GM19238 (cell line): ENCODE data around the gene FANCF.
"Not testable (repeated sequence)": the region's sequence is repeated elsewhere in the genome, so short reads cannot be mapped to it uniquely, and the experiment has no call there.

Source experiments
- DNase-seq: peaks from one replicate; pipeline ENCODE4 v3.0.0; 2011; ENCODE audit warnings: low spot score; ENCODE audit not compliant: insufficient read length

FANCF gene, protein sequence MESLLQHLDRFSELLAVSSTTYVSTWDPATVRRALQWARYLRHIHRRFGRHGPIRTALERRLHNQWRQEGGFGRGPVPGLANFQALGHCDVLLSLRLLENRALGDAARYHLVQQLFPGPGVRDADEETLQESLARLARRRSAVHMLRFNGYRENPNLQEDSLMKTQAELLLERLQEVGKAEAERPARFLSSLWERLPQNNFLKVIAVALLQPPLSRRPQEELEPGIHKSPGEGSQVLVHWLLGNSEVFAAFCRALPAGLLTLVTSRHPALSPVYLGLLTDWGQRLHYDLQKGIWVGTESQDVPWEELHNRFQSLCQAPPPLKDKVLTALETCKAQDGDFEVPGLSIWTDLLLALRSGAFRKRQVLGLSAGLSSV

DNA sequence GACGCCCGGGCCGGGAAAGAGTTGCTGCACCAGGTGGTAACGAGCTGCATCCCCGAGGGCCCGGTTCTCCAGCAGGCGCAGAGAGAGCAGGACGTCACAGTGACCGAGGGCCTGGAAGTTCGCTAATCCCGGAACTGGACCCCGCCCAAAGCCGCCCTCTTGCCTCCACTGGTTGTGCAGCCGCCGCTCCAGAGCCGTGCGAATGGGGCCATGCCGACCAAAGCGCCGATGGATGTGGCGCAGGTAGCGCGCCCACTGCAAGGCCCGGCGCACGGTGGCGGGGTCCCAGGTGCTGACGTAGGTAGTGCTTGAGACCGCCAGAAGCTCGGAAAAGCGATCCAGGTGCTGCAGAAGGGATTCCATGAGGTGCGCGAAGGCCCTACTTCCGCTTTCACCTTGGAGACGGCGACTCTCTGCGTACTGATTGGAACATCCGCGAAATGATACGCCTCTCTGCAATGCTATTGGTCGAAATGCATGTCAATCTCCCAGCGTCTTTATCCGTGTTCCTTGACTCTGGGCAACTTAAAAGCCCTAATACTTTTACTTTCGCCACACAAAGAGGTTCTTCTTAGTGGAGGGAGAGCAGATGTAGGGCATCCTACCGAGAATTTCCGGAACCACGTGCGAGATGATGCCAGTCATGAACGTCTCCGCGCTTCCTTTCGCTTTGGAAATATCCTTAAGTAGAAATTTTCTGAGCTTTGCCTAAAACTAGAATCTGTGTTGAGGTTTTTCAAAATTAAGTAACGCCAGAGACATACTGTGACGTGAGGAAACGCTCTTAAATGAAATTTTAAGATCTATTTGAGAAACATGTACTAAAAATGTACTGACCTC lies at the start of gene FANCF:
Gene FANCF, minus strand, starts transcription at position 376 of the 840 bp plus-strand sequence. Its CDS starts 13 bp downstream, at position 363.
- peak; percentile 53 for DNase-seq

DNA sequence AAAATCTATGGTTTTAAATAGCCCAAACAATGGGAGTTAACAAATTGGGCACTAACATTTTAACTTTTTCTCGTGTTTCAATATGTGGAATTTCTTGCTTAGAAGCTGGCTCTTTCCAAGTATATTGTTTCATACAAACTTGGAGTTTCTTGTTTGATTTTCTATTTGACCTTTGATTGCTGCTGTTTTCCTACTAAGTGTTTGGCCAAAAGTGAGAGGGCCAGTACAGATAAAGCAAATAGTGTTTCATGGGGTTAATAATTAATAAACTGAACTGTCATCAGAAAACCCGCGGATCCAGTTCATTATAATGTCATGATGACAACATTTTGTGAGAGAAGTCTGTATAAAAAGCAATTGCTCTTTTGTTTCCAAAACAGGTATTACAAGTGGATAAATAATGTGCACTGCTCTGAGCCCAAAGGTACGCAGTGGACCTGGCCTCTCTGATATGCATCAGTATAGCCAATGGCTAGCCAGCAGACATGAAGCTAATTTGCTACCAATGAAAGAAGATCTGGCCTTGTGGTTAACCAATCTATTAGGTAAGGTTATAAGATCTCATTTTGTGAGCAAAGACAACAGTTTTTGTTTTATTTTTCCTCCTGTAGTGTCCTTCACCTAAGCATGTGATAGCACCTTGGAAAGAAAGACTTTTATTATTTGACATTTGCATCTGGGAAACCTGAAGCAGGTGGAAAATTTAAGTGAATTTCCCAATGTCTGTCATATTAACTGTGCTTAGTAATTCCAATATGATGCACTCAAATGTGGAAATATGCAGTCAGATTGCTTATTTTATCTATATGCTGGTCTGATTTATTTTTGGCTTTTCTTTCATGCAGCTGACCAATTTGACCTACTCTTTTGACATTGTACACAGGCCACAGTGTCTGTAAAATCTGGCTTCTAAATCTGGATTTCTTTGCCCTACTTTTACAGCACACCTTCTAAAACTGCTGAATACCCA lies 49.1 kb upstream of the FANCF start:
- DNase-seq: no peak

DNA sequence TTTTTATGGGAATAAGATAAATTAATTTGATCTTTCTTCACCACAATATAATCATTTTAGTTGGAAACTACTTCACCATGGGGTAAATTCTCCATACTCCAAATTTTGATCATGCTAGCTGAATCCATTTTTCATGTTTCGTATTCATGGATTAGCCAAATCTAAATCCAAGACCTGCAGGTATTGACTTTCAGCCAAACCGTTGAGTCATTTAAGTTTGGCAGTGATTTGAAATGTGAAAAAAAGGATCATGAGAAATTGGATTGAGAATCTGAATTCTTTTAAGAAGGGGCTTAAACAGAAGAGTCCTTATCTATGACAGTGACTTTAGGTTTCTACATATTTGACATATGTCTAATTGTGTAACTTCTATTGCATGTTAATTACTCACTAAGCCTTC lies 46.1 kb upstream of the FANCF start:
- DNase-seq: no peak

DNA sequence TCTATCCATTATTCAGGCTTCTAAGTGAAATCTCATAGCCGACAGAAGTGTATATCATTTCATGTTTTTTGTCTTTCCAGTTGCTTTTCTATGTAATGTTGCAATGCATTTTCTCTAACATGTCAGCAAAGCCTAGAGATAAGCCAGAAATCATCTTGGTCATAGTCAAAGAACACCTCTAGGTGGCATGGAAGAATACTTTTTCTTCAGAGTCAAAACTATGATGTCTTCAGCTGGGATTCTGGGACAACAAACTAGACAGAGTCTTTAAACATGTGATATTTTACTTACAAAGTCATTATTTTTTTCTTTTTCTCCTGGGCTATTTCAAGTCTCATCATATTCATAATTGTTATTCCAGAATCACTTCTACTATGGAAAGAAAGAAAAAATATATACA lies 45.2 kb upstream of the FANCF start:
- no peak for DNase-seq

DNA sequence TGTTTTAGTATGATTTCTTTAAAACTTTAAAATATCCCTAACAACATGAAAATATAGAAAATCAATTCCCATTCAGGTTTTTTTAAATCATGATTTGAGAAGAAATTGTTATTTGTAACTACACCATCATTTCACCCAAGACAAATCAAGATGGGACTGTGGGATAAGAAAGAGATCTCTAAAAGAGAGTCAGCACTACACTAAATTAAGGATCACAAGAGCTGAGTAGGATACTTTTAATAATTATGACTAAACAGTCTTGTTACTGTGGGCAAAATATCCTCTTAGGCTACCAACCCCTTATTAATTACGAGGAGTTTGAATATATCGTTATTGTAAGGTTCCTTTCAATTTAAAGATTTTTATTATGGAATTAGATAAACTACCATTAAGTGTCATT lies 43.7 kb upstream of the FANCF start:
- DNase-seq: no peak

DNA sequence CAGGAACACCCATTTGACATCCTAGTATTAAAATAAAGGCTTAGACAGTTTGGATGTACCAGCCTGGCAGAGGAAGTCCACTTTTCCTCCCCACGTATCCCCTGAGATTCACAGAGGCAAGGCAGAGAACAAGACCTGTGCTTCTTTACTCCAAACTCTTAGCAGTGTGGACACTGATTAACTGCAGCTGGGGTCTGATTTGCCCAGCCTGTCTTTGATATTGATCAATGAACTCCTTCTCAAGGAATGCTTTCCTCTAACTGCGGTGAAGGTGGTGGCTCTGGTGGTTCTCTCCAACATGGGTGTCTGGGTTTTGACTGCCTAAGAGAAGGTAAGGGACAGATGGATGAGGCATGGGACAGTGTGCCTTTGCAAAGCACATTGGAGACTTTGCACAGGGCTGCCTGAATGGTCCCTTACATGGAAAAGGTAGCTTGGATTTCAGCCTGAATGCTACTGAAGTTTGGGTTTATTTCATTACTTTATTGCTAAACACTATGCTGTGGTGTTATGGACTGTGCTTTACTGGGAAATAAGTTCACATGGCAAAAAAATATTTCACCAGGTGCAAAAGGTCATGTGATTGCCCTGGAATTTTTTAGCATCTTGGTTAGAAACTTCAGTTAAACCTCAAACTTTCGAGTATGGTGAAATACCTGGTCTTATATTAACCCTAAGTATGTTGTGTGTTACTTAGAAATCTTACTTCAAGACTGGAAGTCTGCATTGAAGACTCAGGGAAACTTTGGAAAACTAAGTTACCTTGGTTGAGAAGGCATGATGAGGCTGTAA lies 42.6 kb upstream of the FANCF start:
- no peak for DNase-seq

DNA sequence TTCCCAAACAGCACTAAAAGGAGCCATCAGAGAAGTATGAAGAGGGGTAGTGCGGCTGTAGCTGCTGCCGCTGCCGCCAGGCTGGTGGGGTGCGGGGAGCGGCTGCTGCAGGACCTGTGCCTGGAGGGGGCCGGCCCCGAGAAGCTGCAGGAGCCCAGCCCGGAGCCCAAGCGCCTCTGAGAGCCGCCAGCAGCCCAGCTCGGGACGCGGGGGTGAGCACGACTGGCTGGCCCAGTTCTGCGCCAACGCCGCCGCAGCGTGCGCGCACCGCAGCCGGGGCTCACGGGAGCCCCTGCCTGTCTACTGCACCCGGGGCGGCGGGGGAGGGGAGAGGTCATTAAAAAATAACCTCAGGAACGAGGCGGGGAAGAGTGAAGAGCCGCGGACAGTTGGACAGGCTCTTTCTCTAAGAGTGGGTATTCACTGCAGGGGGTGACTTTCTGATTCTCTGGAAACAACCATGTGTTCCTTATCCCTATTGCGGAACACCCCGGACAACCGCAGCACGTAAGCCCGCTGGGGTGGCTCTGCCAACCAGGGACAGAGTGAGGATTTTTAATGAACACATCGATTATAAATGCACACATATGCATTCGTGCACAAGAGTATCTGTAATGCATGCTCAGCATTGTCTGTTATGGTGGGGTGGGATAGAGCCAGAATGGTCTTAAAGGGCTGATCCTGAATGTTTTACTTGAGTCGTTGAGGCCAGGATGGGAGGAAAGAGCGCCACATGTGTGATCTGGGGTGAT lies 41.2 kb upstream of the FANCF start:
- peak; percentile 22 for DNase-seq

DNA sequence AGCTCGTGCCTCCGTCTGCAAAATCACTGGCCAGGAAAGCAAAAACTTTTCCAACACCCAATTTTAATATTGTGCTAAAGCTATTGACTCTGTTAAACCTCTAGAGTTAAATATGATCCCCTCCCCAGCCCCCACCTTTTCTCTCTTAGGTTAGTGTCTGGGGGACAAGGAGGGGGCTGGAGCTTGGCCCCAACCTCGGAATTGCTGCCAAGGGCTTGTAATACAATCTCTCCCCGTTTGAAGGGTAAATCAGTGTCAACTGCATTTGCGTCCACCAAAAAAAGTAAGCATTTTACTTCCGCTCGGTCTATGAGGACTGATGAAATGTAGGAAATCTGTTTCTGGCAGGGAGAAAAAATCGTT lies 40.7 kb upstream of the FANCF start, which contains the start of gene GAS2:
Gene GAS2, plus strand, starts transcription at position 287 of the 363 bp plus-strand sequence. CDS start 8,259 bp downstream, outside the sequence.
- no peak for DNase-seq

DNA sequence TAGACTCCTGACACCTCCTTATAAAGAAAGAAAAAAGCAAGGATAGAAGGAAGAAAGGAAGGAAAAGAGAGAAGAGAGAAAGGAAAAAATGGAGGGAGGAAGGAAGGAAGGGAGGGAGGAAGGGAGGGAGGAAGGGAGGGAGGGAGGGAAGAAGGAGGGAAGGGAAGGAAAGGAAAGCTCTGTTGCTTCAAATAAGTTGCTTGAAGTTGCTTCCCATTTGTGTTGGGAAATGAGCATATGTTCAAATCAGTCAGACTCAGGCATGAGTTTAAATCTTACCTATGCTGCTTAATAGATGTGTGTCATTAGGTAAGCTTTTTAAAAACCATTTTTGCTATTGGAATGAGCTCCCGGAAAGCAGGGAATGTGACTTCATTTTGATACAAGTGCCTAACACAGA lies 34.2 kb upstream of the FANCF start:
- DNase-seq: no peak

DNA sequence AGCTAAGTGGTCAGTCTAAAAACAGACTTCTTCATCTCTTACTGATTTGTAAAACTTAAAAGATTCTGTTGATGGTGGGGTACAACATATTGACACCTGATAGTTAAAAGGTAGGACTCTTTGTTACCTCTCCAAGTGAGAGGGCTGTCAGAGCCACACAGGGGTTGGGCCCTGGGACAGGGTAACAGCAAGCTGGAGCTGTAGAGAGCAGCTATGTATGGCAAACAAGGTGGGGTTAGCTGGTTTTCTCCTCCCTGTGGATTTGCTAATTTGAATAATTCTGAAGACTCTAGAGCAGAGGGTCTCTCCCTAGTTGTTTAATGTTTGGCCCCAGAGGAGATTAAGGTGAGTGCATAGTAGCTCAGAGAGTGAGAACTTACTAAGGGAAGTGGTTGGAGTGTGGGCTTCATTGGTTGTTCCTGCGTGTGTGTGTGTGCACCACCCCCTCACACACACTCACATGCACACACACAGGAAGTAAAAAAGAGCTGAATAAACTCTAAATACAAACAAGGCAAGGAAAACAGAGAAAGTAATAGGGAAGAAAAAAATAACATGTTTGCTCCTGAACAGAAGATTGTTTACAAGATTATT lies 31.6 kb upstream of the FANCF start:
- no peak for DNase-seq

DNA sequence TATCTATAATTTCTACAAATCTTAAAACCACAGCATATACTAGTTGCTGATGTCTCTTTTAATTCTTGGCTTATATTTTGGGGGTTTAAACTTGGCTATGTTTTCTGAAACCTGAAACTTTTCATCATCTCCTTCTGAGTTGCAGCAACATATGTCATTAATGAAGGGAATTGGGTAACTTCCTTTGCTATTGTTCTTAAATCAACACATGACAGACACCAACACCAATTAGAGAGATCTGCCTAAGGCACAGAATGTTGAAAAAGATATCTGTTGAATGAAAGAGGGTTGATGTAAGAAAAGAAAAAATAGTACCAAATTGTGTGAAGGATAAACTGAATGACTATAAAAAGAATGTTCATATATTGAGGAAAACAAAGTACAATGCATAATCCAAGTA lies 30.5 kb upstream of the FANCF start:
- no peak for DNase-seq

DNA sequence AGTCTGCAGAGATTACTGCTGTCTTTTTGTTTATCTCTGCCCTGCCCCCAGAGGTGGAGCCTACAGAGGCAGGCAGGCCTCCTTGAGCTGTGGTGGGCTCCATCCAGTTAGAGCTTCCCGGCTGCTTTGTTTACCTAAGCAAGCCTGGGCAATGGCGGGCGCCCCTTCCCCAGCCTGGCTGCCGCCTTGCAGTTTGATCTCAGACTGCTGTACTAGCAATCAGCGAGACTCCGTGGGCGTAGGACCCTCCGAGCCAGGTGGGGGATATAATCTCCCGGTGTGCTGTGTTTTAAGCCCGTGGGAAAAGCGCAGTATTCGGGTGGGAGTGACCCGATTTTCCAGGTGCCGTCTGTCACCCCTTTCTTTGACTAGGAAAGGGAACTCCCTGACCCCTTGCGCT lies 26.7 kb upstream of the FANCF start:
- DNase-seq: not testable (repeated sequence)

DNA sequence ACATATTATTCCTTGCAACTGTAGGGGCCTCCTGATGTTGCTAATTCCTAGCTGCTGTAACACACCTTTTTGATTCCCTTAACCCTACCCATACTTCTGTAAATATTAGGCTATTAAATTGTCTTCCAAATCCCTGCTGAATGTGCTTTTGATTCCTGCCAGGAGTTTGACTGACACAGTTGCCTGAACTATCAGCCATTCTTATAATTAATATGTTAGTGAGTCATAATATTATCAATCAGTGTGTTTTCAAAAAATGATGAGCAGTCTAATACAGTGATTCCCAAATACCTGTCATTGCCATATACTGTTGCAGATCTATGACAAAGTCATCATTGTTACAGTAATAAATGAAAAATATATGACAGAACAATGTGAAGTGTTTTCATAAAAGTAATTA lies 15.9 kb upstream of the FANCF start:
- DNase-seq: no peak

DNA sequence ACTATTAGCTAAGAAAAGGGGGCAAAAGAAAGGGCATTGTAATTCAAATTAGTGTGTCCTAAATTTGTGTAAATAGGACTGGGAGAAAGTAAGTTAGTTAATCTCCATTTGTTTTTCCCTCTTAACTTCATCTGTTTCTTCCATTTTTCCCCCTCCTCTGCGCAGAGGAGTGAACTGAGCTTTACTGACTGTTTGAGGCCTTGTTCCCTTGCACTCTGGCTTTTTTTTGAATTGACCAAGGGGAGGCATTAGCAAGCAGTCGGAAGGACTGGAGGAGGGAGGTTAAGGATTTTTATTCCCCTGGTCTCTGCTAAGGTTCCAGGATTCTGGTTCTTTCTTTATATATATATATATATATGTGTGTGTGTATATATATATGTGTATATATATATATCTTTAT lies 15.2 kb upstream of the FANCF start:
- DNase-seq: no peak

DNA sequence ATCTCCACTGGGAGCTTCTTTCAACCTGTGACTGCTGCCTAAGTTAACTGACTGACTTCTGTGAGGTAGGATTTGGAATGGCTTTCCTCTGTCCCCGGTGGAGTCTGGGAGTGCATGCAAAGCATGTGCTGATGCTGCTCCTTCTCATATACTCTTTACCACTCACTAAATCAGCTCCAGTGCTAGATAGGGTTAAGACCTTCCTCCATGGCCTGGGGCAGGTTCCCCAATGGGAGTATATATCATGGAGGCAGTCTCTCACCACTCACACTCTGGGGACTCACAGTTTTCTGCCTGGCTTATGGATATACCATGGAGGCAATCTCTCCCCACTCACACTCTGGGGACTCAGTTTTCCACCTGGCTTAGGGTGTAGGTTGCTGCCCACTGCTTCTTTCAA lies 10.1 kb upstream of the FANCF start:
- no peak for DNase-seq

DNA sequence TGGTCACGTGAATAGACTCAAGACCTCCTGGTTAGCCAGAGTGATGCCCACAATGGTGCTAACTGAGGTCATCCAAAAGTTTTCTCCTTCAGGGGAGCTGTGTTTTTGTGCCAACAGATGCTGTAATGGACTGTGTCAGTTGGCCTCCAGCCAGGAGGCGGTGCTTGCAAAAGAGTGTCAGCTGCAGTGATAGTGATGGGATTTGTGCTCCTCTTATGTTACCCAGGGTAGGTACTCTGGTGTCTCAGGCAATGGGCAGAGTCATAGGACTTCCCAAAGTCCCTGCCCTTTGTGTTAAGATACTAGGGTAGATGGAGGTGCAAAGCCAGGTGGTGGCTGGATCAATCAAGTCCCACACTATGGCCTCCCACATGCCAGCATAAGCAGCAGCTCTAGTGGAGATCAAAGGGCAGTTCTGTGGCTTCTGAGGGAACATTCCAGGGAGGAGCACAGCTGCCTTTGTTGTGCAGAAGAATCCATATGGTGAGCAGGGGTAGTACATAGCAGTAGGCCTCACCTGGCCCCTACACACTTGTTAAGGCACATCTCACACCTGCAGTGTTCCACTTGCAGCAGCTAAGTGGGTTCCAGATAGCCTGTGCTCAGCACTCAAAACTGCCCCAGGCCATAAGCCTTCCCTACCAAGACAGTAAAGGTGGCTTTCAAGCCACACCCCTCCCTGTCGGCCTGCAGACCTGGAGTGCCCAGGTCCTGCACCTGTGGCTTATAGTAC lies 9.4 kb upstream of the FANCF start:
- DNase-seq: no peak

DNA sequence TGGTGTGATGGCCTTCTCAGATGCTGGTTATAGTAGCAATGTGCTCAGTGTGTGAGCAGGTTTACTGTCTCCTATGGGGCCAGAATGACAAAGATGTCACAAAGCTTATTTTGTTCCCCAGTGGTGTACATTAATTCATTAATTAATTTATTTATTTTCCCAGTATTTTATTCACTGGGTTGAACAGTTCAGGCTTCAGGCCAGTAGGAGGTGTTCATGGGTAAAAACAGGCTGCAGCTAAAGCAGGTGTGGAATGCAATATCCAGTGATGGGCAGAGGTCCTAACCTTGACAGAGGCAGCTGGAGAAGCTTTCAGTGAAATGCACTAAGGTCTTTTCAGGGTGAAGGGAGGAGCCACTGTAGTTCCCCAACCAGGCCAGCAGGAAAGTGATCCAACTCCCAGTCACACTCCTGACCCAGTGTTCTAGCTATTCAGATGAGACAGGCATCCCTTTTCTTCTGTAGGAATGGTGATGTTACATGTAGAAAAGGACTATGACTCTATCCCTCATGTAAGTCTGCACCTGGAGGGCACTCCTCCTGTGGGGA lies 7.8 kb upstream of the FANCF start:
- no peak for DNase-seq

DNA sequence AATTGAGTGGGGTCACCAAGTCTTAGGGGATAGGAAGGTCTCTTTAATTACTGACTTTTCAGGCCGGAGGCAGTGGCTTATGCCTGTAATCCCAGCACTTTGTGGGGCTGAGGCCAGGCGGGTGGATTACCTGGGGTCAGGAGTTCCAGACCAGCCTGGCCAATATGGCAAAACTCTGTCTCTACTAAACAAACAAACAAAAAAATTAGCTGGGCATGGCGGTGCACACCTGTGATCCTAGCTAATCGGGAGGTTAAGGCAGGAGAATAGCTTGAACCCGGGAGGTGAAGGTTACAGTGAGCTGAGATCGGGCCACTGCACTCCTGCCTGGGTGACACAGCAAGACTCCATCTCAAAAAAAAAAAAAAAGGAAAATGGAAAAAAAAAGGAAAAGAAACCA lies 1.8 kb upstream of the FANCF start:
- DNase-seq: no peak
